Peyer's patch (tissue), 4 donors: ENCODE measurements around the gene WDSUB1.

Source experiments
- CTCF ChIP-seq, 6 experiments: fragments of 450-650 bp in 4 of 6; fragments of 200-600 bp in 2 of 6; sonication (generic) in 1 of 6; IDR thresholded peaks; one replicate each; pipeline ENCODE4 v1.5.1; 2017 to 2019; ENCODE audit warnings: antibody characterized with exemption in 6 of 6, mild to moderate bottlenecking in 3 of 6, moderate library complexity in 1 of 6
- POLR2A ChIP-seq, 2 donors: fragments of 450-650 bp; IDR thresholded peaks; one replicate each; pipeline ENCODE4 v1.5.1; 2017; ENCODE audit warnings: antibody characterized with exemption in 2 of 2, mild to moderate bottlenecking in 2 of 2, moderate library complexity in 2 of 2

DNA sequence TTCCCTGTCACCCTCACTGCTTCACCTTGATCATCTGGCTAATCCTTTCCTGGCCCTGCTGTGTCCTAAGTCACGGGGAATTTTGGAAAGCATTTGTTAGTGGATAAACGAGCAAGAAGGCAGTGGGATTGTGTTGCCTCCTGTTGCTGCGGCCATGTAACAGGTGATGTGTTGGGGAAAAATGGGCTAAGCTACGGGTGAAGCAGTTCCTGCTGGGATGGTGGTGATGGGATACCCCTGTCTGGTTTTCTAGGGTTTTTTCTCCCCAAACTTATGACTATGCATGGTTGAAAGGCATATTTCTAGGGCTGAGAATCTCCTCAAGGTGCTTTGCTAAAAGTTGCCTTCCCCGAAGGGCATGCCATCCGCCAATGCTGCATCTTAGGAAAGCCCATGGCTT lies 68.1 kb downstream of the WDSUB1 start:
- TF ChIP-seq POLR2A (IDR thresholded peaks at IDR 0.05) (no peak), CTCF (IDR thresholded peaks at IDR 0.05) (no peak)
